HG03135 (cell line): ENCODE data around the gene VPREB1.
"Not testable (repeated sequence)": the region's sequence is repeated elsewhere in the genome, so short reads cannot be mapped to it uniquely, and the experiment has no call there.

Source experiments
- ATAC-seq: cut with Tn5 transposase; IDR thresholded peaks from one replicate; pipeline ENCODE4 v1.9.1; 2021; ENCODE audit warnings: mild to moderate bottlenecking, moderate library complexity; ENCODE audit not compliant: unreplicated experiment

VPREB1 gene

DNA sequence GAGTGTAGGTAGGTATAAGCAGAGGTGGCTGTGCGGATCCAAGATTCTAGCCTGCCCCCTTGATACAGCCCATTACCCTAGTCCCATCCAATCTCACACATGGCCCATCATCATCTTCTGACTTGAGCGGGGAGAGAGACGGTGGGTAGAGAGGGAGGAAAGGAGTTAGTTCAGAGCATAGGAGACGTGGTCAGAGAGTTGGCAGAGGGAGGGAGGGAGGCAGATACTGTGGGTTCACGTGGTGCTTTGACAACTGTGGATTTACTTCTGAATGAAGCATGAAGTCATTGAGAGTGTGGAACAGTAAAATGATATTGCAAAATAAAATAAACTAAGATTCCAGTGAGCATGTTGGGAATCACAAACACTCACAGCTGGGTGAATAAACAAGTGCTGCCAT lies 31.4 kb upstream of the VPREB1 start:
- no peak for ATAC-seq

DNA sequence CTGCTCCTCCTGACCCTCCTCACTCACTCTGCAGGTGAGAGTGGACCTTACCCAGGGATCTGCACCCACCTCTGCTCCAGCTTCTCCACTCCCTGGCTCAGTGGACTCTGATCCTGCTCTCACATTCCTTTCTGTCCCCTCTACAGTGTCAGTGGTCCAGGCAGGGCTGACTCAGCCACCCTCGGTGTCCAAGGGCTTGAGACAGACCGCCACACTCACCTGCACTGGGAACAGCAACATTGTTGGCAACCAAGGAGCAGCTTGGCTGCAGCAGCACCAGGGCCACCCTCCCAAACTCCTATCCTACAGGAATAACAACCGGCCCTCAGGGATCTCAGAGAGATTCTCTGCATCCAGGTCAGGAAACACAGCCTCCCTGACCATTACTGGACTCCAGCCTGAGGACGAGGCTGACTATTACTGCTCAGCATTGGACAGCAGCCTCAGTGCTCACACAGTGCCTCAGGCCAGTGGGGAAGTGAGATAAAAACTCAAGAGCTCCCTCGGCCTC lies 29.7 kb upstream of the VPREB1 start:
- ATAC-seq, result no peak

- no peak for ATAC-seq
These were observed 28.7 kb upstream of the VPREB1 start for GRCh38 chr22:22215659-22216449.

DNA sequence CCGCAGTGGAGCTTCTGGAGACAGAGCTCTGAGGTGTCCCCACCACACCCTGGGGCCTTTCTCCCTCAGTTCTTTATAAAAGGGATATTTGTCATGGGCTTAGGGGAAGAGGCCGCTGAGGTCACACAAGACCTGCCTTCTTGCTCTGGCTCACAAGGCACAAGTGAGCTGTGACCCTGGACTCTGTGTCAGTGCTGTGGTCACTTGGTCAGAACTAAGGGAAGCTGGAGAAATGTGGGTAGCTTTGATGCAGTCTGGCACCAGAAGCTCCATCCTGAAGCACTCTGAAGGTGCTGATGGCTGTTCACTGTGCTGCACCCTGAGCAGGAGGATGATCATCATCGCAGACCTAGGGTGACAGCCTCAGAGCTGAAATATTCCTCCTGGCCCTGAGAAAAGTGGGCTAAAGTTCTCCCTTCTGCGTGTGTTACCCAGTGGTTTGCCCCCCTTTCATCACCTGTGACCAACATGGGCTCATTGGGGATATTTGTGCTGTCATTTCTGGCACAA lies 28.1 kb upstream of the VPREB1 start:
- ATAC-seq, result no peak

- no peak for ATAC-seq
These were observed 26.3 kb upstream of the VPREB1 start for GRCh38 chr22:22218302-22218701.

- no peak for ATAC-seq
These were observed 25.2 kb upstream of the VPREB1 start for GRCh38 chr22:22219140-22219996.

DNA sequence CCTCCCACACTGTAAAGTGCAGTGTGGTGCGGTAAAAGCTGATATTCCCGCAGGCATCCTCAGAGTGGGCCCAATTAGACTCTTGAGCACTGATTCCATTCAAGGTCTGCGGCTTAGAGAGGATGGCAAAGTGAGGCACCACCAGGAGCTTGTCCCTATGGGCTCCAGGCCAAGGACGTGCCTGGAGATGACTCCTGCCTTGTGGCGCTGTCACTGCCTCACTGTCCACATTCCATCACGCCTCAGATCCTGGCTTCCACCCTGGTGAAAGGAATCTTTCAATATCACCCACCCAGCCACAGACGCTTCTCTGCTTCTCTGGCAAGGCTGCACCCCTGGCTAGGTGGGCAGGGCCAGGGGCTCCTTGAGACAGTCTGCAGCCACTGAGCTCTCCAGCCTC lies 23.5 kb upstream of the VPREB1 start:
- ATAC-seq, result not testable (repeated sequence)

- ATAC-seq, result no peak
These were observed 18.0 kb upstream of the VPREB1 start for GRCh38 chr22:22226448-22227187.

GRCh38 chr22:22228421-22228820 lies 16.2 kb upstream of the VPREB1 start:
- no peak for ATAC-seq

GRCh38 chr22:22228921-22229320 lies 15.7 kb upstream of the VPREB1 start:
- no peak for ATAC-seq

DNA sequence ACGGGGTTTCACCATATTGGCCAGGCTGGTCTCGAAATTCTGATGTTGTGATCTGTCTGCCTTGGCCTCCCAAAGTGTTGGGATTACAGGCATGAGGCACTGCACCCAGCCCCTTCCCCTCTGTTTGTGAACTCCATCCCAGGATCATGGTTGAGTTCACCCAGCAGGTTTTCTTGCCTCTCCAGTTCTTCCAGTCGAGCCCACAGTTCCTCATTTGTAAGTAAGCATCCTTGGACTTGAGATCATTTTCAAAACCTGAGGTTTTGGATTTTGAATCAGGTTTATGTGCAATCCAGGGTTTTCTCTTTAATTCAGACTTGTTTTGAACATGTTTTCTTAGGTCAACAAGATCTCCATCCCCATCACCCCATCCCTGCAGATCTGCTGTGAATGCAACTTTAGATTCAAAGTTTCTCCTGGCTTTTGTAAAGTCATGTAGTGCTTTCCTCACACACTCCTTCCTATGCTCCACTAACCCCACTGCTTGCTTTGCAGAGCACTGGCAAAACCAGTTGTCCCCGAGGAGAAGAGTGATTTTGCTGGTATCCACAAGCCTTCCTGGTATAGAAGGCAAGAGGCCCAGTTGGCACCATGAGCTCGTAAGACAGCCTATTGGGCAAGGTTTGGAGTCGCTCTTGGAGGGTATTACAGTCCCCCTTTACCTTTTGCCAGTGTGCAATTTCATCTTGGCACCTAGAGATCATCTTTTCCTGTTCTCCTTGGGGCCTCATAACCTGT lies 14.7 kb upstream of the VPREB1 start:
- ATAC-seq, result no peak

GRCh38 chr22:22230438-22230837 lies 14.1 kb upstream of the VPREB1 start:
- no peak for ATAC-seq

DNA sequence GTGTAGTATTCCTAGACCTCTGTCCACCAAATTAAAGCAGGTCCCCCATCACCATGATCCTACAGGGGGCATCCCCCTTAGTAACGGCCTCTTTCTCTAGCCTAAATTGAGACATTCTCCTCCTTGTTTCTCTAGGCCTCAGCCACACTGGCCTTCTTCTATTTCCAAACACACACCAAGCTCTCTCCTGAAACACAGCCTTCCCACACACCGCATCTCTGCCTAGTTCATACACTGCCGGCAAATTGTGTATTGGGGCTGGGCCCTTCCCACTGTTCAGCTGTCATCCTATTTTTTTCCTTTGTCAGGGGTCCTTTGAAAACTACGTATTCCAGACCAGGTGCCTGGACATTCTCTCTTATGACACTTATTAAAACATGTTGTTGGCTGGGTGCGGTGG lies 11.5 kb upstream of the VPREB1 start:
- no peak for ATAC-seq

DNA sequence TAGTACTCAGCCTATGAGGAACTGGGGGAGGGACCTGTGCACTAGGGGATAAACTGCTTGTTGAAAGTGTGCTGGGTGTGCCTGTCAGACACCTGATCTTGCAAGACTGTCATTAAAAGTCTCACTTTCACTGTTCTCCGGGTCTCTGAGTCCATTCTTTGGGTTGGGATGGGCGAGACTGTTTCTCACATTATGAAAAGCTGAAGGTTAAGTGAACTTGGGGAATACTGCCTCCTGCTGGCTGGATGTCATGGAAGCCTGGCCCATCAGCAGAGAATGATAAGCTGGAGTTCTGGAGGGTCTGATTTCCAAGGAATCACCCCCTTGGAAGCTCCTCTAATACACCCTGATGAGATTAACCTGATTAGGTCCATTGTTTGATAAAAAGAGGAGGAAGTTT lies 9.0 kb upstream of the VPREB1 start:
- no peak for ATAC-seq

GRCh38 chr22:22237521-22237920 lies 7.1 kb upstream of the VPREB1 start:
- ATAC-seq, result no peak

- no peak for ATAC-seq
These were observed 5.2 kb upstream of the VPREB1 start for GRCh38 chr22:22239311-22239939.

DNA sequence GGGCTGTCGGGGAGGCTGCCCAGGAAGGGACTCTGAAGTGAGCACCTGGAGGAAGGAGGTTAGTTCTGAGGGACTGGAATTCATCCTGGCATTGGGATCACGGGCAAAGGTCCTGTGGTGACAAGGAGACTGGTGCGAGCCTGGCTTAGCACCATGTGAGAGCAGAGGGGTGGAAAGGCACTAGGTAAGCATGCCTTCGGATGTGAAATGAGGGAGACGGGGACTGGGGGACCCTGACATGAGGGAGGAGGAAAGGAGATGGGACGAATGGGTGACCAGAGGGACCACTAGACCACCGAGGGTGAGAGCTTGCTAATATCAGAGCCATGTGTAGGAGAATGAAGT lies 3.1 kb upstream of the VPREB1 start:
- ATAC-seq, result no peak

DNA sequence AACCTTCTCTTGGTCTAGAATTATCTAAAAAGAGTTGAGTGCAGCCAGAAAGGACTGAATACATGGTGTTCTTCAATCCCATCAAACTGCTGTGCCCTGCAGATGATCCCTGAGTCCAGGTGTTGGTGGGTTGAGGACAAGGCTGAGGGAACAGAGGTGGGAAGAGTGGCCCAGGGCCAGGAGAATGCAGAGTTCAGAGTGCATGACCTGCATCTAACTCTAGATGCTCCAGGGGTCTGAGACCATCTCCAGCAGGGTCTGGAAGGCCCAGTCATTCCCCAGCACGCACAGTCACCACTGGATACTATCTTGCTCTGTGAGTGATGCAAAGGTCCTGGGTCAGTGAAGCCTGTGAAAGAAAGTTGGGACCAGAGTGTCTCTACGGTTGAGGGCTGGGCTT lies 2.1 kb upstream of the VPREB1 start:
- ATAC-seq, result no peak

DNA sequence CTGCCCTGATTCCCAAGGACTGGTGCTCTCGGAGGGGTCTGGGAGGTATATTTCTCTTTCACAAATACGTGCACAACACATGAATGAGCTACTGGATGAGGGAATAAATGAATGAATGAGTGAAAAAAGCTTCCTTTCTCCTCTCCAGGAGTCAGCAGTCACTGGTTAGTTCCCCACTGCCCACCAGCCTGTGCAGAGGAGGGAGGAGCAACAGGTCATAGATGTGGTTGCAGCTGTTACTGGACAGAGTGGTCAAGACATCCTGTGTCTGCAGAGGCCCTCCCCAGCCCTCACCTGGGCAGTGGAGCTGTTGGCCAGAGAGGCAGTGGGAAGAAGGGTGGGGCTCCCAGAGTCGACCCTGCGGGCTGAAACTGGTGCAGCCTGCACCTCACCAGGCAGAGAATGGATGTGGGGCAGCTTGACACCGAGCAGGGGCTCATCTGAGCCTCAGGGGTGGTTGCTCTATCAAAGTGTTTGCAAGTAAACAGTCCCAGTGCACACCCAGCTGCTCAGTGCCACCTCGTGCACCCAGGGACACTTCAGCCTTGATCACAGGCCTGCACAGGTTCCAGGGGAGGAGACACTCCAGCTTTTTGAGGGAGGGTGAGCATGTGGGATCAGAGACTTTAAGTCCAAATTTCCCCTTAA lies 1.4 kb upstream of the VPREB1 start:
- no peak for ATAC-seq
